ENCODE results near the gene PCDHGA9.
"Not testable (repeated sequence)": the region's sequence is repeated elsewhere in the genome, so short reads cannot be mapped to it uniquely, and the experiment has no call there.

DNA sequence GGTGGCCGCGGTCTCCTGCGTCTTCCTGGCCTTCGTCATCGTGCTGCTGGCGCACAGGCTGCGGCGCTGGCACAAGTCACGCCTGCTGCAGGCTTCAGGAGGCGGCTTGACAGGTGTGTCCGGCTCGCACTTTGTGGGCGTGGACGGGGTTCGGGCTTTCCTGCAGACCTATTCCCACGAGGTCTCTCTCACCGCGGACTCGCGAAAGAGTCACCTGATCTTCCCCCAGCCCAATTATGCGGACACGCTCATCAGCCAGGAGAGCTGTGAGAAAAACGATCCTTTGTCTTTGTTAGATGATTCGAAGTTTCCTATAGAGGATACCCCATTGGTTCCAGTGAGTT lies 12.7 kb downstream of the PCDHGA9 start:
- TF ChIP-seq, protein P1, sequence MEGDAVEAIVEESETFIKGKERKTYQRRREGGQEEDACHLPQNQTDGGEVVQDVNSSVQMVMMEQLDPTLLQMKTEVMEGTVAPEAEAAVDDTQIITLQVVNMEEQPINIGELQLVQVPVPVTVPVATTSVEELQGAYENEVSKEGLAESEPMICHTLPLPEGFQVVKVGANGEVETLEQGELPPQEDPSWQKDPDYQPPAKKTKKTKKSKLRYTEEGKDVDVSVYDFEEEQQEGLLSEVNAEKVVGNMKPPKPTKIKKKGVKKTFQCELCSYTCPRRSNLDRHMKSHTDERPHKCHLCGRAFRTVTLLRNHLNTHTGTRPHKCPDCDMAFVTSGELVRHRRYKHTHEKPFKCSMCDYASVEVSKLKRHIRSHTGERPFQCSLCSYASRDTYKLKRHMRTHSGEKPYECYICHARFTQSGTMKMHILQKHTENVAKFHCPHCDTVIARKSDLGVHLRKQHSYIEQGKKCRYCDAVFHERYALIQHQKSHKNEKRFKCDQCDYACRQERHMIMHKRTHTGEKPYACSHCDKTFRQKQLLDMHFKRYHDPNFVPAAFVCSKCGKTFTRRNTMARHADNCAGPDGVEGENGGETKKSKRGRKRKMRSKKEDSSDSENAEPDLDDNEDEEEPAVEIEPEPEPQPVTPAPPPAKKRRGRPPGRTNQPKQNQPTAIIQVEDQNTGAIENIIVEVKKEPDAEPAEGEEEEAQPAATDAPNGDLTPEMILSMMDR (IDR thresholded peaks at IDR 0.05; ENCODE audit: insufficient read depth, low read depth, low read length): not testable (repeated sequence)
- TF ChIP-seq EZH2 (IDR thresholded peaks at IDR 0.05; ENCODE audit: insufficient read depth, low read length): not testable (repeated sequence)

All from astrocyte (in vitro differentiated cells and primary cell).